IMR-90 (cell line): ENCODE data around the gene ART3. TPM values are rescaled to one million over a fixed set of nuclear protein-coding genes. Genes with fewer than 3 reads are reported as not detected.

Experiments
- ATAC-seq: fragments of 200-7000 bp; cut with Tn5 transposase; 2 replicates; pipeline ENCODE4 v1.9.1; 2020; ENCODE audit warnings: low read depth, mild to moderate bottlenecking, moderate library complexity
- BruUV-seq: library from RNA; stranded (reverse); fragments of 400-500 nt; replicated peaks from 2 replicates; lab custom pipeline; 2021; lab: Mats Ljungman, UMichigan
- CTCF ChIA-PET: fragments of 300-600 bp; formaldehyde crosslinking; extraction: SDS; loops from one replicate; lab custom pipeline; 2021; ENCODE audit warnings: antibody characterized with exemption; lab: Yijun Ruan, JAX
- POLR2A ChIA-PET: fragments of 300-600 bp; sonication (Branson Sonifier 250); formaldehyde crosslinking; loops from one replicate; lab custom pipeline; 2022; ENCODE audit warnings: antibody characterized with exemption; ENCODE audit not compliant: unreplicated experiment; lab: Charles Lee
- DNase-seq: peaks from one replicate; pipeline ENCODE4 v3.0.0; 2013
- H2AFZ ChIP-seq: replicated peaks from 2 replicates; pipeline ENCODE3; 2013; ENCODE audit warnings: low read length, mild to moderate bottlenecking; ENCODE audit not compliant: poor library complexity
- H2AK5ac ChIP-seq: 2 replicates; pipeline ENCODE4 v1.6.1; 2013; ENCODE audit warnings: low read depth, low read length, inconsistent platforms
- H2AK9ac ChIP-seq: replicated peaks from 2 replicates; pipeline ENCODE3; 2013; ENCODE audit warnings: mild to moderate bottlenecking, low read depth, low read length, moderate library complexity; ENCODE audit not compliant: poor library complexity
- H2BK120ac ChIP-seq: 2 replicates; pipeline ENCODE4 v1.6.1; 2013; ENCODE audit warnings: low read depth, low read length, inconsistent platforms
- H2BK15ac ChIP-seq: 3 replicates; pipeline ENCODE4 v1.6.1; 2013; ENCODE audit warnings: low read depth, low read length, inconsistent platforms
- H2BK20ac ChIP-seq: 2 replicates; pipeline ENCODE4 v1.6.1; 2013; ENCODE audit warnings: low read depth, mild to moderate bottlenecking, inconsistent platforms, low read length, moderate library complexity
- H2BK5ac ChIP-seq: 2 replicates; pipeline ENCODE4 v1.6.1; 2013; ENCODE audit warnings: mild to moderate bottlenecking, low read depth, low read length, inconsistent platforms; ENCODE audit not compliant: poor library complexity, severe bottlenecking
- H3K14ac ChIP-seq: replicated peaks from 2 replicates; pipeline ENCODE4 v1.6.1; 2013; ENCODE audit warnings: low read depth, low read length, inconsistent platforms
- H3K18ac ChIP-seq: 2 replicates; pipeline ENCODE4 v1.6.1; 2013; ENCODE audit warnings: low read depth, low read length, control low read depth
- H3K23ac ChIP-seq: 2 replicates; pipeline ENCODE4 v1.6.1; 2013; ENCODE audit warnings: low read depth, low read length, inconsistent platforms
- H3K27ac ChIP-seq: 2 replicates; pipeline ENCODE4 v1.5.1; 2013; ENCODE audit warnings: mild to moderate bottlenecking, control low read depth, low read length; ENCODE audit not compliant: insufficient read depth
- H3K27me3 ChIP-seq: 2 replicates; pipeline ENCODE4 v1.6.1; 2013; ENCODE audit warnings: low read length; ENCODE audit not compliant: control insufficient read depth, insufficient read depth
- H3K36me3 ChIP-seq: 2 replicates; pipeline ENCODE4 v1.6.1; 2013; ENCODE audit warnings: low read length, mixed read lengths; ENCODE audit not compliant: control insufficient read depth, insufficient read depth
- H3K4ac ChIP-seq: 2 replicates; pipeline ENCODE4 v1.6.1; 2013; ENCODE audit warnings: low read depth, low read length, inconsistent platforms
- H3K4me1 ChIP-seq: 2 replicates; pipeline ENCODE4 v1.6.1; 2013; ENCODE audit warnings: low read length, mixed read lengths; ENCODE audit not compliant: control insufficient read depth, insufficient read depth
- H3K4me2 ChIP-seq: 2 replicates; pipeline ENCODE4 v1.6.1; 2013; ENCODE audit warnings: low read depth, mild to moderate bottlenecking, control low read depth, low read length, moderate library complexity
- H3K4me3 ChIP-seq: 2 replicates; pipeline ENCODE4 v1.5.1; 2013; ENCODE audit warnings: low read depth, mild to moderate bottlenecking, control low read depth, low read length, moderate library complexity; ENCODE audit not compliant: insufficient read depth
- H3K56ac ChIP-seq: 2 replicates; pipeline ENCODE4 v1.6.1; 2013; ENCODE audit warnings: low read length, inconsistent platforms; ENCODE audit not compliant: insufficient read depth; ENCODE audit errors: extremely low read depth
- H3K79me1 ChIP-seq, 2 experiments: 2 replicates each; pipeline ENCODE4 v1.6.1; 2013; ENCODE audit warnings: low read length in 2 of 2, inconsistent platforms in 1 of 2, low read depth in 1 of 2
- H3K9ac ChIP-seq: 2 replicates; pipeline ENCODE4 v1.6.1; 2013; ENCODE audit warnings: low read depth, low read length, control low read depth
- H3K9me1 ChIP-seq: 2 replicates; pipeline ENCODE4 v1.6.1; 2013; ENCODE audit warnings: low read length, inconsistent platforms; ENCODE audit not compliant: insufficient read depth
- H3K9me3 ChIP-seq: 2 replicates; pipeline ENCODE4 v1.6.1; 2013; ENCODE audit warnings: low read length; ENCODE audit not compliant: control insufficient read depth, insufficient read depth
- H4K20me1 ChIP-seq: 2 replicates; pipeline ENCODE4 v1.6.1; 2013; ENCODE audit warnings: low read length, inconsistent platforms; ENCODE audit not compliant: insufficient read depth
- H4K5ac ChIP-seq: 2 replicates; pipeline ENCODE4 v1.6.1; 2013; ENCODE audit warnings: mild to moderate bottlenecking, low read depth, low read length, control low read depth
- H4K8ac ChIP-seq, 2 experiments: 2 replicates each; pipeline ENCODE4 v1.6.1; 2013; ENCODE audit warnings: low read depth in 2 of 2, low read length in 2 of 2, control low read depth in 1 of 2, inconsistent platforms in 1 of 2
- H4K91ac ChIP-seq: 2 replicates; pipeline ENCODE4 v1.6.1; 2013; ENCODE audit warnings: low read depth, low read length, inconsistent platforms; ENCODE audit not compliant: insufficient read depth
- BHLHE40 ChIP-seq: fragments of 150-350 bp; IDR thresholded peaks from 2 replicates; pipeline ENCODE4 v1.6.1; 2016; ENCODE audit warnings: mild to moderate bottlenecking, low read depth, low read length
- CHD1 ChIP-seq: IDR thresholded peaks from 2 replicates; pipeline ENCODE4 v1.6.1; 2012; ENCODE audit warnings: low read depth, low read length, improper control_type of control experiment
- NFE2L2 ChIP-seq: fragments of 150-350 bp; IDR thresholded peaks from 2 replicates; pipeline ENCODE4 v1.6.1; 2016; ENCODE audit warnings: low read depth, mild to moderate bottlenecking, low read length
- RAD21 ChIP-seq: IDR thresholded peaks from 2 replicates; pipeline ENCODE4 v1.6.1; 2012; ENCODE audit warnings: low read length, improper control_type of control experiment
- RFX5 ChIP-seq: IDR thresholded peaks from 2 replicates; pipeline ENCODE4 v1.8.0; 2012; ENCODE audit warnings: low read depth, mild to moderate bottlenecking, low read length, moderate library complexity
- SMC3 ChIP-seq: fragments of 150-350 bp; IDR thresholded peaks from 2 replicates; pipeline ENCODE4 v1.6.1; 2016; ENCODE audit warnings: low read depth, mild to moderate bottlenecking, antibody characterized with exemption, low read length, moderate library complexity
- WGBS, 2 experiments: methylation state at CpG; one replicate each; pipeline versions ENCODE4 v1.1.5 to v1.1.7; 2013; ENCODE audit warnings: missing lambda C conversion rate in 2 of 2; ENCODE audit not compliant: insufficient read length in 1 of 2; ENCODE audit errors: extremely low coverage in 2 of 2; 5-methylcytosine and 5-hydroxymethylcytosine counted together
- dilution Hi-C: fragments of 300-500 bp; cut with HindIII; formaldehyde crosslinking; loops from one replicate; pipeline ENCODE4 v1.14.3; 2018; ENCODE audit warnings: low sequenced_read_pairs; ENCODE audit not compliant: unreplicated experiment
- in situ Hi-C: fragments of 300-500 bp; cut with MboI; formaldehyde crosslinking; loops from 3 replicates; pipeline ENCODE4 v1.14.3; 2019; ENCODE audit warnings: low sequenced_read_pairs, inconsistent platforms, mixed read lengths
- intact Hi-C: fragments of 100-400 bp; cut with micrococcal nuclease; formaldehyde crosslinking; loops from 2 replicates; pipeline ENCODE4 v1.10.0; 2022
- polyA plus RNA-seq, 3 experiments: library from polyadenylated mRNA; depleted of rRNA; stranded (reverse); fragments of >200 nt; gene quantifications; 2 replicates each; pipeline ENCODE4 v1.2.3, GENCODE V29; 2012; ENCODE audit warnings: low replicate concordance in 1 of 3
- total RNA-seq: library from RNA; depleted of rRNA; stranded (reverse); fragments of >200 nt; gene quantifications from 2 replicates; pipeline ENCODE4 v1.2.3, GENCODE V29; 2012
- TF ChIP-seq, protein P1 (sequence below): conservative IDR thresholded peaks from 2 replicates; pipeline ENCODE4 v1.5.1; 2012; ENCODE audit warnings: mild to moderate bottlenecking, low read depth, low read length, improper control_type of control experiment

The ART3 gene
- total and polyA plus RNA-seq, 2 of the 4 experiments (the other 2 are of a cell fraction): 0.15 TPM; not detected in 1

- Histone ChIP-seq H2BK15ac (no peak overlapping the region), H3K36me3 (no peaks in the 10 kb centered on the region), H3K4me1 (no peaks in the 10 kb centered on the region), H2AK9ac (no peak overlapping the region), H3K4me3 (no peak overlapping the region), H3K23ac (no peak overlapping the region), H3K4ac (no peak overlapping the region), H2BK120ac (no peak overlapping the region), H4K8ac (no peak overlapping the region), H4K5ac (no peak overlapping the region), H4K20me1 (no peaks in the 10 kb centered on the region), H2AFZ (no peak overlapping the region), H3K56ac (no peak overlapping the region), H2BK5ac (no peak overlapping the region), H3K14ac (no peak overlapping the region), H3K27ac (no peak overlapping the region), H2AK5ac (no peak overlapping the region), H3K79me1 (no peaks in the 10 kb centered on the region), H4K91ac (no peak overlapping the region), H3K27me3 (no peaks in the 10 kb centered on the region; the same call in 1 of the 2 replicates), H3K4me2 (no peak overlapping the region), H2BK20ac (no peak overlapping the region), H3K9ac (no peak overlapping the region), H3K9me1 (no peaks in the 10 kb centered on the region), H3K18ac (no peak overlapping the region), H3K9me3 (no peaks in the 10 kb centered on the region)
- BruUV-seq: no TSS peak
- TF ChIP-seq NFE2L2: no peak
- TF ChIP-seq, protein P1, sequence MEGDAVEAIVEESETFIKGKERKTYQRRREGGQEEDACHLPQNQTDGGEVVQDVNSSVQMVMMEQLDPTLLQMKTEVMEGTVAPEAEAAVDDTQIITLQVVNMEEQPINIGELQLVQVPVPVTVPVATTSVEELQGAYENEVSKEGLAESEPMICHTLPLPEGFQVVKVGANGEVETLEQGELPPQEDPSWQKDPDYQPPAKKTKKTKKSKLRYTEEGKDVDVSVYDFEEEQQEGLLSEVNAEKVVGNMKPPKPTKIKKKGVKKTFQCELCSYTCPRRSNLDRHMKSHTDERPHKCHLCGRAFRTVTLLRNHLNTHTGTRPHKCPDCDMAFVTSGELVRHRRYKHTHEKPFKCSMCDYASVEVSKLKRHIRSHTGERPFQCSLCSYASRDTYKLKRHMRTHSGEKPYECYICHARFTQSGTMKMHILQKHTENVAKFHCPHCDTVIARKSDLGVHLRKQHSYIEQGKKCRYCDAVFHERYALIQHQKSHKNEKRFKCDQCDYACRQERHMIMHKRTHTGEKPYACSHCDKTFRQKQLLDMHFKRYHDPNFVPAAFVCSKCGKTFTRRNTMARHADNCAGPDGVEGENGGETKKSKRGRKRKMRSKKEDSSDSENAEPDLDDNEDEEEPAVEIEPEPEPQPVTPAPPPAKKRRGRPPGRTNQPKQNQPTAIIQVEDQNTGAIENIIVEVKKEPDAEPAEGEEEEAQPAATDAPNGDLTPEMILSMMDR: no peak
- TF ChIP-seq RFX5: no peak
- TF ChIP-seq RAD21: no peak
- TF ChIP-seq SMC3: no peak
- TF ChIP-seq BHLHE40: no peak
- no peak for TF ChIP-seq CHD1
- intact Hi-C loops (no loop called here), in situ Hi-C loops (loop anchor here (10.0 kb wide), 1 partner anchor 178 kb away; no protein-coding TSS in a partner anchor), dilution Hi-C loops (no loop called here)
- whole genome bisulfite sequencing, 2 experiments: 55% methylated on average over 2 of the region's 4 CpGs; no CpG with 5 or more reads in 1 of the 2 experiments
- ChIA-PET CTCF (no interaction called here), POLR2A (no interaction called here)
- no peak for ATAC-seq
- DNase-seq: no peak
Observed at GRCh38 chr4:76072760-76073159, 1.7 kb upstream of the ART3 start.
